ENCODE results near the gene CREG1.
A peak's percentile ranks its signal among the peaks of the same experiment; 100 is the strongest.

The CREG1 gene

DNA sequence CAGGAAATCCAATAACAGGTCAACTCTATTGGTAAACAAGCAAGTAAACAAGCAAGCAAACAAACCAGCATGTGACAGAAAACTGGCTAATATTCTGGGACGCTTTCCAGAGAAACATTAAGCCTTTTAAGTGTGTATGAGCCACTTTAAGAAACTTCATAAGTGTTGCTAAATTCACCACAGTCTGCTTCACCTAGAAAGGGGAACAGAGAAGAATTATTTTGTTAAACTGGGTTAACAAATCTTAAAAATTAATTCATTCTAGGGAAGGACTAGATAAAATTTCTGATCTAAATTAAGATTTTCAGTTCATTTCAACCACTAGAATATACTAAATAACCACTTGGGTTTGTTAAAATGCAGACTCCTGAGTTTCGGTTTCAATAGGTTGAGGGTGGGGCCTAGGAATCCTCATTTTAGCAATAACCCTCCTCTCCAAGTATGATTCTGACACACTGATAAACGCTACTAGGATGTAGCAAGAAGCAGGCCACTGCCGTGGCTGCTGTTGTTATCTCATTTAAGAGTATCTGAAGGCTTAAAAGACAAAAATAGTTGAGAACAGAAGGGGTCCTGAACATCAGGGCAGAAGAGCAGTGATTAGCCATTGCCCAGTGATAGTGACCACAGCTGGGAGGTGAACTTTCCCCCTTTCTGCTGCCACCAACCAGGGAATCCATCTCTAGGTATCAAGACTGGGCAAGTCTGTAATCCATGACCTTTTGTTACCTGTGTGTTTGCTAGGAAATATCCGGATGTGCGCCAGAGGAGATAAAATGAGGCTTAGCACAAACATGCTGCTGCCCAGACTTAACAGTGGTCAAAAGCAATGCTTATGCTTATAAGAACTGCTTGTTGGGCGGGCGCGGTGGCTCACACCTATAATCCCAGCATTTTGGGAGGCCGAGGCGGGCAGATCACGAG is 11.2 kb downstream of the CREG1 start:
- TF ChIP-seq, protein P1, sequence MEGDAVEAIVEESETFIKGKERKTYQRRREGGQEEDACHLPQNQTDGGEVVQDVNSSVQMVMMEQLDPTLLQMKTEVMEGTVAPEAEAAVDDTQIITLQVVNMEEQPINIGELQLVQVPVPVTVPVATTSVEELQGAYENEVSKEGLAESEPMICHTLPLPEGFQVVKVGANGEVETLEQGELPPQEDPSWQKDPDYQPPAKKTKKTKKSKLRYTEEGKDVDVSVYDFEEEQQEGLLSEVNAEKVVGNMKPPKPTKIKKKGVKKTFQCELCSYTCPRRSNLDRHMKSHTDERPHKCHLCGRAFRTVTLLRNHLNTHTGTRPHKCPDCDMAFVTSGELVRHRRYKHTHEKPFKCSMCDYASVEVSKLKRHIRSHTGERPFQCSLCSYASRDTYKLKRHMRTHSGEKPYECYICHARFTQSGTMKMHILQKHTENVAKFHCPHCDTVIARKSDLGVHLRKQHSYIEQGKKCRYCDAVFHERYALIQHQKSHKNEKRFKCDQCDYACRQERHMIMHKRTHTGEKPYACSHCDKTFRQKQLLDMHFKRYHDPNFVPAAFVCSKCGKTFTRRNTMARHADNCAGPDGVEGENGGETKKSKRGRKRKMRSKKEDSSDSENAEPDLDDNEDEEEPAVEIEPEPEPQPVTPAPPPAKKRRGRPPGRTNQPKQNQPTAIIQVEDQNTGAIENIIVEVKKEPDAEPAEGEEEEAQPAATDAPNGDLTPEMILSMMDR (conservative IDR thresholded peaks at IDR 0.05; ENCODE audit: low read depth, low read length): no peak
- no peak for DNase-seq (ENCODE audit: low read depth)
- no peak overlapping the region for H3K4me3 ChIP-seq (ENCODE audit: low read length)

DNA sequence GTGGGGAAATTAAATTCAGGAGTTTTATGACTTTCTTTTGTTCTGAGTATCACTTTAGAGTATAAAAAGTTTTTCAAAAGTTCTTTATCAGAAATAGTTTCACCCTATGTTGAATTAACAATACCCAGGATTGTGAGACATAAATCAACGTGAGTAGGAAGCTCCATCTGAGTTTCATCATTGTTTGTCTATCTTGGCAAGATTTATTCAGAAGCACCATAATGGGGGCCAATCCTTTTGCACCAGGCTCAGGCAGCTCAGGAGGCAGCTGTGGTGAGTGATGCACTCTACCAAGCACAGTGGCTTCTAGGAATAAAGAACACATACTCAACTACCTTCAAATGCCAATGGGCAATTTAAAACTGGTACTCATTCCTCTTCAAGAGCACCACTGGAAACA is 12.0 kb downstream of the CREG1 start:
- H3K4me3 ChIP-seq (ENCODE audit: low read length): no peak overlapping the region
- no peak for DNase-seq (ENCODE audit: low read depth)
- TF ChIP-seq, protein P1 (conservative IDR thresholded peaks at IDR 0.05; ENCODE audit: low read depth, low read length): no peak

DNA sequence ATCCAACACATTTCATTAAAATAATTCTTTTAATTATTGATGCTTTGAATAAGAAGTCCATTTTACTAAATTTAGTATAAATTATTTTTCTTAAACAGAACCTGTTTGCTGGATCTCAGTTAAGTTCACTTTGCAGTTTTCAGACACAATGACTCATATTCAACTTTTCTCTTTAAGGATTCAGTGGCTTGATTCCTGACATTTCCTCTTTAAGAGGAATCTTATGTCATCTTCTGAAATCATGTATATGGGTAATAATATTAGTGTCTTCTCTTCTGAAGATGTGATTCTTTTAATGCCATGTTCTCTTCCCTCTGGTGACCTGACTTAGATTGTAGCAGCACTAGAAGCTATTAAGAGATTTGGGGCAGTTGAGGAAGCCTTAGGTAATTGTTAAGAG is 12.6 kb downstream of the CREG1 start:
- TF ChIP-seq, protein P1 (conservative IDR thresholded peaks at IDR 0.05; ENCODE audit: low read depth, low read length): no peak
- no peak for DNase-seq (ENCODE audit: low read depth)
- H3K4me3 ChIP-seq (ENCODE audit: low read length): no peak overlapping the region

DNA sequence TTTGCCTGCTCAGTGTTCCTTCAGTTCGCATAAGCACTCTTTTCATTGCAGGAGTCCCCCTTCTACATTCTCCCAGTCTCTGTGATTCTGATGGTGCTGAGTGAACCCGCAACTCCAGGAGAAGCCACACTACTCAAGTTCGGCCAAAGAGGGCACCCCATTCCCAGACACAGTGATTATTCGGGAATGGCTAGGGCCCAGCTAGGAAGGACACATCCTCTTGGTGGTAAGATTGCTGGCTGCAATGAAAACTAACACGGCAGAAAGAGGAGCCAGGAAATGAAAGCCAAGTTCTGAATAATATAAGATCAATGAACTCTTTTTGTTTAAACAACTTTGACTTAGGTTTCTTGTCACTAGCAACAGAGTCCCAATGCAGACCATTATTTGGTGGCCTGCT is 14.9 kb downstream of the CREG1 start:
- TF ChIP-seq, protein P1 (conservative IDR thresholded peaks at IDR 0.05; ENCODE audit: low read depth, low read length): no peak
- DNase-seq (ENCODE audit: low read depth): no peak
- no peak overlapping the region for H3K4me3 ChIP-seq (ENCODE audit: low read length)

DNA sequence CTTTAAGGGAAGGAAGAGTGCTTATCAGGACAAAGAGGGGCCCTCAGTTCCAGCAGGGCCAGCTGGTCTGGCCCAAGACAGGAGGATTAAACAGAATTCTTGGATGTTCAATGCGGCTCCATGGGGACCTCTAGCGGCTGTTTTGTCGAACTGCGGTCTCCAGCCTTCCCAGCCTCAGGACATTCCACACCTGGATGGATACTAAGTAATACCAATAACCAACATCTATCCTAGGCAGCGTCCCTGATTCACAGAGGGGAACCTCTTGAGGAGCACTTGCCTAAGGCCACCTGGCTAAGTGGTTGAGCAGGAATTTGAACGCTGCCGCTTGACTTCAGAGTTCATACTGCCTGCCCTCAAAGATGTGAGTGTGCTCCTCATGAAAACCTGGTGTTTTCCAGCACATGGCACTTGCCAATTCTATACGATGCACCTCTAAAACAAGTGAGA is 19.7 kb downstream of the CREG1 start:
- no peak overlapping the region for H3K4me3 ChIP-seq (ENCODE audit: low read length)
- DNase-seq (ENCODE audit: low read depth): peak; percentile 7
- TF ChIP-seq, protein P1 (conservative IDR thresholded peaks at IDR 0.05; ENCODE audit: low read depth, low read length): peak; percentile 91

DNA sequence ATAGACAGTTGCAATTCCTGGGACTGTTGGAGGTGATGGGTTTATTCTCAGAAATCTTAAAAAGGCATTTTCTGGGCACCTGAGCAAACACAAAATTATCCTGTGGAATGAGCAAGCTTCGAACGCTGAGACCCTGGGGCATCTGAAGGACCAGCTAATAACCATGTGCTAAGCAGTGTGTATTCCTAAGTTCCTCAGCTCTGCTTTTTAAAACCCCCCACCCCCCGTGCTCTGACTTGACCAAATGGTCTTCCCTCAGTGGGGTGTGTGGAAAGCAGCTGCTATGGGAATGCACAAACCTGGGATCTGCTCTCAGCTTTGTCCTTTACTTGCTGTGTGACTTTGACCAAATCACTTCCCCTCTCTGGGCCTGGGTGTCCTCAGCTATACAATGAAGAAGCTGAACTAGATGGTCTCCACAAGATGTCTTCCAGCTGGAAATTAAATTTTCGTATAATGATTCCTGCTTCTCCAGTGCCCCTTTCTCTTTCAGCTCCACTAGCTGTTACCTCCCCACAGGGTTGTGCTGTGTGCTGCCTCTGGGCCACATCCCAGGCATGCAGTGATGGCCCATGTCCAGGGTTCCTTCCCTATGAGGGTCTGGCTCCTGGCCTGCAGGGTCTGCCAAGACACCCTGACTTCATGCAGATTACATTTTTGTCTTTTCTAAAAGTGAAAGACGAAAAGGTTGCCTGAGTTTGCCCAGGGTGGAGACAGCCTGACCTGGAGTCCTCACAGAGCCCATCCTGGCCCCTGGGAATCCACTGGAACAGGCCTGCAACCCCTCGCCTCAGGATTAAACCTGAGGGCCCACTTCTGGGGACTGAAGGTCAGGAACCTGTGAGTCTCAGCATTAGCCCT is 20.4 kb downstream of the CREG1 start:
- TF ChIP-seq, protein P1 (conservative IDR thresholded peaks at IDR 0.05; ENCODE audit: low read depth, low read length): no peak
- DNase-seq (ENCODE audit: low read depth): no peak
- no peak overlapping the region for H3K4me3 ChIP-seq (ENCODE audit: low read length)

Measured in retinal pigment epithelial cell (primary cell).